ENCODE results near the gene POU5F2. TPM values are rescaled to one million over a fixed set of nuclear protein-coding genes. Genes with fewer than 3 reads are reported as not detected.

POU5F2 gene
- total and polyA plus RNA-seq, 9 of the 15 experiments (the other 6 are each of a cell fraction or from before 2014, with no cell fraction given), result 0.01 to 0.40 (median 0.18) TPM; not detected in 2

GRCh38 chr5:93724791-93725190, 16.6 kb downstream of the POU5F2 start (continued):
- TF ChIP-seq ARID1B (IDR thresholded peaks at IDR 0.05), result no peak
- no peak for TF ChIP-seq CHD1 (IDR thresholded peaks at IDR 0.05; ENCODE audit: low read length)
- TF ChIP-seq NR2C1 (IDR thresholded peaks at IDR 0.05), result no peak
- no peak for TF ChIP-seq NR2C1 (tag; IDR thresholded peaks at IDR 0.05)
- no peak for TF ChIP-seq ZNF143 (CRISPR knock-in tag; IDR thresholded peaks at IDR 0.05)

DNA sequence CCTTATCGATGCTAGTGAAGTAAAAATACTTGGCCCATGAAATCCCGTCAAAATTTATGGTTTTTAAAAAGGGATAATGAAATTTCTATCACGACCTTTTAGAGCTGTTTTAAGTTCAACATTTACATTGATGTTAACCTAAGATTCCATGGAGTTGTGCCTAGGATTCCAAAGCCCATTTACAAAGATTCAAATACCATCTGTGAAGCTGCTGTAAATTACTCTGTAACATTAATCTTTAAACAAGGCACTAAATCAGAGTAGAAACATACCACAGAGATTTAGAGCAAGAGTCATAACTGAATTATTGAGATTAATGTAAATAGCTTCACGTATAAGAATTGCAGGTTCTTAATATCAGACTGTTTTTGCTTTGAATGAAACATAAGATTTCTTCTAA, 17.7 kb downstream of the POU5F2 start:
- ATAC-seq (no peak), DNase-seq (ENCODE audit: extremely low read depth in 1 of 4, low spot score in 3 of 4) (no peak), FAIRE-seq (no peak)
- CTCF ChIA-PET (ENCODE audit: low intra/inter-chr PET ratio), result no interaction called here
- Histone ChIP-seq H3K79me2 (ENCODE audit: control insufficient read depth, insufficient read depth, low read length) (no peaks in the 10 kb centered on the region), H3K4me3 (no peak overlapping the region), H4K20me1 (replicated peaks; ENCODE audit: control insufficient read depth, insufficient read depth, low read length) (no peaks in the 10 kb centered on the region), H3K27me3 (ENCODE audit: control insufficient read depth in 2 of 2, insufficient read depth in 2 of 2, low read length in 2 of 2) (no peaks in the 10 kb centered on the region), H2AFZ (ENCODE audit: low read depth, low read length) (no peak overlapping the region), H3K9ac (ENCODE audit: insufficient read depth in 1 of 2, low read depth in 2 of 2, low read length in 2 of 2) (no peak overlapping the region), H3K27ac (ENCODE audit: extremely low read depth, low read depth, low read length) (no peak overlapping the region), H3K9me3 (replicated peaks; ENCODE audit: control insufficient read depth, insufficient read depth, low read depth, low read length) (no peaks in the 10 kb centered on the region), H3K4me2 (ENCODE audit: insufficient read depth, low read length) (no peak overlapping the region), H3K9me1 (ENCODE audit: control insufficient read depth, insufficient read depth, low read length) (no peaks in the 10 kb centered on the region), H3K4me1 (replicated peaks in 1 of 2; ENCODE audit: control insufficient read depth in 2 of 2, insufficient read depth in 2 of 2, low read length in 2 of 2) (no peaks in the 10 kb centered on the region), H3K36me3 (ENCODE audit: control insufficient read depth, insufficient read depth, low read length) (no peaks in the 10 kb centered on the region)
- intact Hi-C loops (cut with micrococcal nuclease), result no loop called here
- no TSS peak for BruUV-seq (replicated peaks)
- in situ Hi-C loops (cut with MboI), result no loop called here
- WGBS (ENCODE audit: insufficient coverage, low coverage, missing lambda C conversion rate), result 2% methylated on average over 4 of the region's 4 CpGs
- POLR2A ChIA-PET, result no interaction called here
- no peak for TF ChIP-seq ZBTB34 (CRISPR knock-in tag; IDR thresholded peaks at IDR 0.05)
- TF ChIP-seq KDM1A (IDR thresholded peaks at IDR 0.05), result no peak
- TF ChIP-seq GTF2A2 (tag; IDR thresholded peaks at IDR 0.05), result no peak
- TF ChIP-seq WHSC1 (IDR thresholded peaks at IDR 0.05; ENCODE audit: low read length), result no peak
- TF ChIP-seq MCM7 (IDR thresholded peaks at IDR 0.05), result no peak
- no peak for TF ChIP-seq KLF16 (IDR thresholded peaks at IDR 0.05)
- no peak for TF ChIP-seq CREB5 (CRISPR knock-in tag; IDR thresholded peaks at IDR 0.05)
- TF ChIP-seq, protein P1, sequence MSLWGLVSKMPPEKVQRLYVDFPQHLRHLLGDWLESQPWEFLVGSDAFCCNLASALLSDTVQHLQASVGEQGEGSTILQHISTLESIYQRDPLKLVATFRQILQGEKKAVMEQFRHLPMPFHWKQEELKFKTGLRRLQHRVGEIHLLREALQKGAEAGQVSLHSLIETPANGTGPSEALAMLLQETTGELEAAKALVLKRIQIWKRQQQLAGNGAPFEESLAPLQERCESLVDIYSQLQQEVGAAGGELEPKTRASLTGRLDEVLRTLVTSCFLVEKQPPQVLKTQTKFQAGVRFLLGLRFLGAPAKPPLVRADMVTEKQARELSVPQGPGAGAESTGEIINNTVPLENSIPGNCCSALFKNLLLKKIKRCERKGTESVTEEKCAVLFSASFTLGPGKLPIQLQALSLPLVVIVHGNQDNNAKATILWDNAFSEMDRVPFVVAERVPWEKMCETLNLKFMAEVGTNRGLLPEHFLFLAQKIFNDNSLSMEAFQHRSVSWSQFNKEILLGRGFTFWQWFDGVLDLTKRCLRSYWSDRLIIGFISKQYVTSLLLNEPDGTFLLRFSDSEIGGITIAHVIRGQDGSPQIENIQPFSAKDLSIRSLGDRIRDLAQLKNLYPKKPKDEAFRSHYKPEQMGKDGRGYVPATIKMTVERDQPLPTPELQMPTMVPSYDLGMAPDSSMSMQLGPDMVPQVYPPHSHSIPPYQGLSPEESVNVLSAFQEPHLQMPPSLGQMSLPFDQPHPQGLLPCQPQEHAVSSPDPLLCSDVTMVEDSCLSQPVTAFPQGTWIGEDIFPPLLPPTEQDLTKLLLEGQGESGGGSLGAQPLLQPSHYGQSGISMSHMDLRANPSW (CRISPR knock-in tag; IDR thresholded peaks at IDR 0.05), result no peak
- TF ChIP-seq JUNB (CRISPR knock-in tag; conservative IDR thresholded peaks at IDR 0.05), result no peak
- TF ChIP-seq NCOA2 (IDR thresholded peaks at IDR 0.05; ENCODE audit: partially characterized antibody in 2 of 2), result no peak
- TF ChIP-seq ZNF655 (CRISPR knock-in tag; IDR thresholded peaks at IDR 0.05), result no peak
- no peak for TF ChIP-seq ZNF124 (CRISPR knock-in tag; IDR thresholded peaks at IDR 0.05)
- no peak for TF ChIP-seq SAFB (IDR thresholded peaks at IDR 0.05; ENCODE audit: borderline replicate concordance, low read depth, low read length)

Data from K562 (cell line).